IMR-90 (cell line): ENCODE results near the gene CLCA2. TPM values are rescaled to one million over a fixed set of nuclear protein-coding genes. Genes with fewer than 3 reads are reported as not detected.

Experiments used
- ATAC-seq: fragments of 200-7000 bp; cut with Tn5 transposase; 2 replicates; pipeline ENCODE4 v1.9.1; 2020; ENCODE audit warnings: low read depth, mild to moderate bottlenecking, moderate library complexity
- BruUV-seq: library from RNA; stranded (reverse); fragments of 400-500 nt; replicated peaks from 2 replicates; lab custom pipeline; 2021; lab: Mats Ljungman, UMichigan
- CTCF ChIA-PET: fragments of 300-600 bp; formaldehyde crosslinking; extraction: SDS; loops from one replicate; lab custom pipeline; 2021; ENCODE audit warnings: antibody characterized with exemption; lab: Yijun Ruan, JAX
- POLR2A ChIA-PET: fragments of 300-600 bp; sonication (Branson Sonifier 250); formaldehyde crosslinking; loops from one replicate; lab custom pipeline; 2022; ENCODE audit warnings: antibody characterized with exemption; ENCODE audit not compliant: unreplicated experiment; lab: Charles Lee
- DNase-seq: peaks from one replicate; pipeline ENCODE4 v3.0.0; 2013
- H2AFZ ChIP-seq: replicated peaks from 2 replicates; pipeline ENCODE3; 2013; ENCODE audit warnings: low read length, mild to moderate bottlenecking; ENCODE audit not compliant: poor library complexity
- H2AK5ac ChIP-seq: 2 replicates; pipeline ENCODE4 v1.6.1; 2013; ENCODE audit warnings: low read depth, low read length, inconsistent platforms
- H2AK9ac ChIP-seq: replicated peaks from 2 replicates; pipeline ENCODE3; 2013; ENCODE audit warnings: mild to moderate bottlenecking, low read depth, low read length, moderate library complexity; ENCODE audit not compliant: poor library complexity
- H2BK120ac ChIP-seq: 2 replicates; pipeline ENCODE4 v1.6.1; 2013; ENCODE audit warnings: low read depth, low read length, inconsistent platforms
- H2BK15ac ChIP-seq: 3 replicates; pipeline ENCODE4 v1.6.1; 2013; ENCODE audit warnings: low read depth, low read length, inconsistent platforms
- H2BK20ac ChIP-seq: 2 replicates; pipeline ENCODE4 v1.6.1; 2013; ENCODE audit warnings: low read depth, mild to moderate bottlenecking, inconsistent platforms, low read length, moderate library complexity
- H2BK5ac ChIP-seq: 2 replicates; pipeline ENCODE4 v1.6.1; 2013; ENCODE audit warnings: mild to moderate bottlenecking, low read depth, low read length, inconsistent platforms; ENCODE audit not compliant: poor library complexity, severe bottlenecking
- H3K14ac ChIP-seq: replicated peaks from 2 replicates; pipeline ENCODE4 v1.6.1; 2013; ENCODE audit warnings: low read depth, low read length, inconsistent platforms
- H3K18ac ChIP-seq: 2 replicates; pipeline ENCODE4 v1.6.1; 2013; ENCODE audit warnings: low read depth, low read length, control low read depth
- H3K23ac ChIP-seq: 2 replicates; pipeline ENCODE4 v1.6.1; 2013; ENCODE audit warnings: low read depth, low read length, inconsistent platforms
- H3K27ac ChIP-seq: 2 replicates; pipeline ENCODE4 v1.5.1; 2013; ENCODE audit warnings: mild to moderate bottlenecking, control low read depth, low read length; ENCODE audit not compliant: insufficient read depth
- H3K27me3 ChIP-seq: 2 replicates; pipeline ENCODE4 v1.6.1; 2013; ENCODE audit warnings: low read length; ENCODE audit not compliant: control insufficient read depth, insufficient read depth
- H3K36me3 ChIP-seq: 2 replicates; pipeline ENCODE4 v1.6.1; 2013; ENCODE audit warnings: low read length, mixed read lengths; ENCODE audit not compliant: control insufficient read depth, insufficient read depth
- H3K4ac ChIP-seq: 2 replicates; pipeline ENCODE4 v1.6.1; 2013; ENCODE audit warnings: low read depth, low read length, inconsistent platforms
- H3K4me1 ChIP-seq: 2 replicates; pipeline ENCODE4 v1.6.1; 2013; ENCODE audit warnings: low read length, mixed read lengths; ENCODE audit not compliant: control insufficient read depth, insufficient read depth
- H3K4me2 ChIP-seq: 2 replicates; pipeline ENCODE4 v1.6.1; 2013; ENCODE audit warnings: low read depth, mild to moderate bottlenecking, control low read depth, low read length, moderate library complexity
- H3K4me3 ChIP-seq: 2 replicates; pipeline ENCODE4 v1.5.1; 2013; ENCODE audit warnings: low read depth, mild to moderate bottlenecking, control low read depth, low read length, moderate library complexity; ENCODE audit not compliant: insufficient read depth
- H3K56ac ChIP-seq: 2 replicates; pipeline ENCODE4 v1.6.1; 2013; ENCODE audit warnings: low read length, inconsistent platforms; ENCODE audit not compliant: insufficient read depth; ENCODE audit errors: extremely low read depth
- H3K79me1 ChIP-seq, 2 experiments: 2 replicates each; pipeline ENCODE4 v1.6.1; 2013; ENCODE audit warnings: low read length in 2 of 2, inconsistent platforms in 1 of 2, low read depth in 1 of 2
- H3K9ac ChIP-seq: 2 replicates; pipeline ENCODE4 v1.6.1; 2013; ENCODE audit warnings: low read depth, low read length, control low read depth
- H3K9me1 ChIP-seq: 2 replicates; pipeline ENCODE4 v1.6.1; 2013; ENCODE audit warnings: low read length, inconsistent platforms; ENCODE audit not compliant: insufficient read depth
- H3K9me3 ChIP-seq: 2 replicates; pipeline ENCODE4 v1.6.1; 2013; ENCODE audit warnings: low read length; ENCODE audit not compliant: control insufficient read depth, insufficient read depth
- H4K20me1 ChIP-seq: 2 replicates; pipeline ENCODE4 v1.6.1; 2013; ENCODE audit warnings: low read length, inconsistent platforms; ENCODE audit not compliant: insufficient read depth
- H4K5ac ChIP-seq: 2 replicates; pipeline ENCODE4 v1.6.1; 2013; ENCODE audit warnings: mild to moderate bottlenecking, low read depth, low read length, control low read depth
- H4K8ac ChIP-seq, 2 experiments: 2 replicates each; pipeline ENCODE4 v1.6.1; 2013; ENCODE audit warnings: low read depth in 2 of 2, low read length in 2 of 2, control low read depth in 1 of 2, inconsistent platforms in 1 of 2
- H4K91ac ChIP-seq: 2 replicates; pipeline ENCODE4 v1.6.1; 2013; ENCODE audit warnings: low read depth, low read length, inconsistent platforms; ENCODE audit not compliant: insufficient read depth
- CEBPB ChIP-seq: IDR thresholded peaks from 2 replicates; pipeline ENCODE4 v1.6.1; 2012; ENCODE audit warnings: low read depth, low read length, improper control_type of control experiment
- CTCF ChIP-seq: conservative IDR thresholded peaks from 2 replicates; pipeline ENCODE4 v1.5.1; 2012; ENCODE audit warnings: mild to moderate bottlenecking, low read depth, low read length, improper control_type of control experiment
- FOS ChIP-seq: fragments of 150-350 bp; IDR thresholded peaks from 2 replicates; pipeline ENCODE4 v1.6.1; 2016; ENCODE audit warnings: low read depth, low read length
- MXI1 ChIP-seq: IDR thresholded peaks from 2 replicates; pipeline ENCODE4 v1.6.1; 2012; ENCODE audit warnings: low read depth, mild to moderate bottlenecking, low read length, moderate library complexity, borderline replicate concordance
- NFE2L2 ChIP-seq: fragments of 150-350 bp; IDR thresholded peaks from 2 replicates; pipeline ENCODE4 v1.6.1; 2016; ENCODE audit warnings: low read depth, mild to moderate bottlenecking, low read length
- POLR2A ChIP-seq: IDR thresholded peaks from 2 replicates; pipeline ENCODE4 v1.6.1; 2012; ENCODE audit warnings: mild to moderate bottlenecking, low read depth, low read length
- RAD21 ChIP-seq: IDR thresholded peaks from 2 replicates; pipeline ENCODE4 v1.6.1; 2012; ENCODE audit warnings: low read length, improper control_type of control experiment
- RCOR1 ChIP-seq: IDR thresholded peaks from 2 replicates; pipeline ENCODE4 v1.6.1; 2012; ENCODE audit warnings: mild to moderate bottlenecking, low read length, improper control_type of control experiment; ENCODE audit not compliant: insufficient replicate concordance
- RFX5 ChIP-seq: IDR thresholded peaks from 2 replicates; pipeline ENCODE4 v1.8.0; 2012; ENCODE audit warnings: low read depth, mild to moderate bottlenecking, low read length, moderate library complexity
- SMC3 ChIP-seq: fragments of 150-350 bp; IDR thresholded peaks from 2 replicates; pipeline ENCODE4 v1.6.1; 2016; ENCODE audit warnings: low read depth, mild to moderate bottlenecking, antibody characterized with exemption, low read length, moderate library complexity
- WGBS, 2 experiments: methylation state at CpG; one replicate each; pipeline versions ENCODE4 v1.1.5 to v1.1.7; 2013; ENCODE audit warnings: missing lambda C conversion rate in 2 of 2; ENCODE audit not compliant: insufficient read length in 1 of 2; ENCODE audit errors: extremely low coverage in 2 of 2; 5-methylcytosine and 5-hydroxymethylcytosine counted together
- dilution Hi-C: fragments of 300-500 bp; cut with HindIII; formaldehyde crosslinking; loops from one replicate; pipeline ENCODE4 v1.14.3; 2018; ENCODE audit warnings: low sequenced_read_pairs; ENCODE audit not compliant: unreplicated experiment
- in situ Hi-C: fragments of 300-500 bp; cut with MboI; formaldehyde crosslinking; loops from 3 replicates; pipeline ENCODE4 v1.14.3; 2019; ENCODE audit warnings: low sequenced_read_pairs, inconsistent platforms, mixed read lengths
- intact Hi-C: fragments of 100-400 bp; cut with micrococcal nuclease; formaldehyde crosslinking; loops from 2 replicates; pipeline ENCODE4 v1.10.0; 2022
- polyA plus RNA-seq, 3 experiments: library from polyadenylated mRNA; depleted of rRNA; stranded (reverse); fragments of >200 nt; gene quantifications; 2 replicates each; pipeline ENCODE4 v1.2.3, GENCODE V29; 2012; ENCODE audit warnings: low replicate concordance in 1 of 3
- total RNA-seq: library from RNA; depleted of rRNA; stranded (reverse); fragments of >200 nt; gene quantifications from 2 replicates; pipeline ENCODE4 v1.2.3, GENCODE V29; 2012
- TF ChIP-seq, protein P1 (sequence below): fragments of 150-350 bp; IDR thresholded peaks from 2 replicates; pipeline ENCODE4 v1.6.1; 2017; ENCODE audit warnings: mild to moderate bottlenecking, antibody characterized with exemption, low read length, low read depth
- TF ChIP-seq, protein P2 (sequence below): fragments of 150-350 bp; IDR thresholded peaks from 2 replicates; pipeline ENCODE4 v1.6.1; 2016; ENCODE audit warnings: low read depth, mild to moderate bottlenecking, low read length, moderate library complexity, borderline replicate concordance

Gene CLCA2
- total and polyA plus RNA-seq, 2 of the 4 experiments (the other 2 are of a cell fraction): 0.09 to 0.18 TPM

- TF ChIP-seq POLR2A: no peak
- no peak for TF ChIP-seq CTCF
- no peak for TF ChIP-seq FOS
- TF ChIP-seq SMC3: no peak
- TF ChIP-seq NFE2L2: no peak
- TF ChIP-seq RCOR1: no peak
- TF ChIP-seq CEBPB: no peak
- TF ChIP-seq RAD21: no peak
- TF ChIP-seq MXI1: no peak
- TF ChIP-seq, protein P1, sequence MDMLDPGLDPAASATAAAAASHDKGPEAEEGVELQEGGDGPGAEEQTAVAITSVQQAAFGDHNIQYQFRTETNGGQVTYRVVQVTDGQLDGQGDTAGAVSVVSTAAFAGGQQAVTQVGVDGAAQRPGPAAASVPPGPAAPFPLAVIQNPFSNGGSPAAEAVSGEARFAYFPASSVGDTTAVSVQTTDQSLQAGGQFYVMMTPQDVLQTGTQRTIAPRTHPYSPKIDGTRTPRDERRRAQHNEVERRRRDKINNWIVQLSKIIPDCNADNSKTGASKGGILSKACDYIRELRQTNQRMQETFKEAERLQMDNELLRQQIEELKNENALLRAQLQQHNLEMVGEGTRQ: no peak
- TF ChIP-seq RFX5: no peak
- TF ChIP-seq, protein P2, sequence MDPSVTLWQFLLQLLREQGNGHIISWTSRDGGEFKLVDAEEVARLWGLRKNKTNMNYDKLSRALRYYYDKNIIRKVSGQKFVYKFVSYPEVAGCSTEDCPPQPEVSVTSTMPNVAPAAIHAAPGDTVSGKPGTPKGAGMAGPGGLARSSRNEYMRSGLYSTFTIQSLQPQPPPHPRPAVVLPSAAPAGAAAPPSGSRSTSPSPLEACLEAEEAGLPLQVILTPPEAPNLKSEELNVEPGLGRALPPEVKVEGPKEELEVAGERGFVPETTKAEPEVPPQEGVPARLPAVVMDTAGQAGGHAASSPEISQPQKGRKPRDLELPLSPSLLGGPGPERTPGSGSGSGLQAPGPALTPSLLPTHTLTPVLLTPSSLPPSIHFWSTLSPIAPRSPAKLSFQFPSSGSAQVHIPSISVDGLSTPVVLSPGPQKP: no peak
- Histone ChIP-seq H3K9me3 (no peaks in the 10 kb centered on the region), H3K27me3 (no peaks in the 10 kb centered on the region; the same call in 1 of the 2 replicates), H3K4me2 (no peak overlapping the region), H3K23ac (no peak overlapping the region), H3K36me3 (no peaks in the 10 kb centered on the region), H4K8ac (no peak overlapping the region), H3K9me1 (no peaks in the 10 kb centered on the region), H3K56ac (no peak overlapping the region), H2BK5ac (no peak overlapping the region), H2BK15ac (no peak overlapping the region), H3K4me1 (no peaks in the 10 kb centered on the region), H2AK9ac (no peak overlapping the region), H4K91ac (no peak overlapping the region), H2BK120ac (no peak overlapping the region), H2BK20ac (no peak overlapping the region), H2AFZ (no peak overlapping the region), H3K79me1 (no peaks in the 10 kb centered on the region), H4K20me1 (no peaks in the 10 kb centered on the region), H3K4ac (no peak overlapping the region), H3K27ac (no peak overlapping the region), H4K5ac (no peak overlapping the region), H2AK5ac (no peak overlapping the region), H3K9ac (no peak overlapping the region), H3K18ac (no peak overlapping the region), H3K14ac (no peak overlapping the region), H3K4me3 (no peak overlapping the region)
- dilution Hi-C loops (no loop called here), in situ Hi-C loops (no loop called here), intact Hi-C loops (no loop called here)
- DNase-seq (no peak), ATAC-seq (no peak)
- POLR2A ChIA-PET: no interaction called here
- BruUV-seq: no TSS peak
- CTCF ChIA-PET: no interaction called here
- WGBS, 2 experiments: no CpG with 5 or more reads among the region's 1 CpG
Observed at GRCh38 chr1:86448670-86449069, 24.7 kb downstream of the CLCA2 start.
